Mesendoderm (in vitro differentiated cells): ENCODE results near the gene ETFDH.
A peak's percentile ranks its signal among the peaks of the same experiment; 100 is the strongest.
"Not testable (repeated sequence)": the region's sequence is repeated elsewhere in the genome, so short reads cannot be mapped to it uniquely, and the experiment has no call there.

ENCODE experiments used
- DNase-seq: peaks from one replicate; pipeline ENCODE4 v3.0.0; 2013
- H2AK5ac ChIP-seq: 2 replicates; pipeline ENCODE4 v1.6.1; 2013; ENCODE audit warnings: low read length, inconsistent platforms
- H2BK120ac ChIP-seq: 2 replicates; pipeline ENCODE4 v1.6.1; 2013; ENCODE audit warnings: low read depth, mild to moderate bottlenecking, low read length, moderate library complexity, mixed read lengths
- H2BK15ac ChIP-seq: replicated peaks from 2 replicates; pipeline ENCODE4 v1.6.1; 2013; ENCODE audit warnings: low read depth, mild to moderate bottlenecking, moderate library complexity
- H2BK5ac ChIP-seq: 2 replicates; pipeline ENCODE4 v1.6.1; 2013; ENCODE audit warnings: low read length, inconsistent platforms
- H3K18ac ChIP-seq: 2 replicates; pipeline ENCODE4 v1.6.1; 2013; ENCODE audit warnings: mild to moderate bottlenecking, low read length, mixed read lengths
- H3K23ac ChIP-seq: one replicate; pipeline ENCODE4 v1.6.1; 2013; ENCODE audit warnings: low read length
- H3K27ac ChIP-seq: 2 replicates; pipeline ENCODE4 v1.5.1; 2013; ENCODE audit warnings: low read depth, mild to moderate bottlenecking, inconsistent platforms, low read length, moderate library complexity
- H3K27me3 ChIP-seq: 2 replicates; pipeline ENCODE4 v1.6.1; 2013; ENCODE audit warnings: low read length, control low read depth, mild to moderate bottlenecking, inconsistent platforms; ENCODE audit not compliant: insufficient read depth, poor library complexity
- H3K36me3 ChIP-seq: 2 replicates; pipeline ENCODE4 v1.6.1; 2013; ENCODE audit warnings: low read length, inconsistent platforms; ENCODE audit not compliant: control insufficient read depth, insufficient read depth
- H3K4ac ChIP-seq: one replicate; pipeline ENCODE4 v1.6.1; 2013; ENCODE audit warnings: low read depth, mild to moderate bottlenecking, low read length, moderate library complexity
- H3K4me1 ChIP-seq: 2 replicates; pipeline ENCODE4 v1.6.1; 2013; ENCODE audit warnings: low read depth, low read length, inconsistent platforms; ENCODE audit not compliant: control insufficient read depth
- H3K4me2 ChIP-seq: 2 replicates; pipeline ENCODE4 v1.6.1; 2013; ENCODE audit warnings: low read length
- H3K4me3 ChIP-seq: 2 replicates; pipeline ENCODE4 v1.5.1; 2013; ENCODE audit warnings: mild to moderate bottlenecking, low read length
- H3K56ac ChIP-seq: one replicate; pipeline ENCODE4 v1.6.1; 2013; ENCODE audit warnings: low read length
- H3K79me1 ChIP-seq: 2 replicates; pipeline ENCODE4 v1.6.1; 2013; ENCODE audit warnings: low read length, inconsistent platforms
- H3K79me2 ChIP-seq: 2 replicates; pipeline ENCODE4 v1.6.1; 2013; ENCODE audit warnings: mild to moderate bottlenecking, low read length; ENCODE audit not compliant: control insufficient read depth, insufficient read depth
- H3K9ac ChIP-seq: 2 replicates; pipeline ENCODE4 v1.6.1; 2013; ENCODE audit warnings: low read length, inconsistent platforms
- H4K5ac ChIP-seq: one replicate; pipeline ENCODE4 v1.6.1; 2013; ENCODE audit warnings: low read length
- H4K8ac ChIP-seq: one replicate; pipeline ENCODE4 v1.6.1; 2013; ENCODE audit warnings: low read depth, mild to moderate bottlenecking, control low read depth, low read length, moderate library complexity
- WGBS: extraction: QIAGEN DNeasy Blood & Tissue Kit; methylation state at CpG from one replicate; pipeline ENCODE4 v1.1.7; 2013; ENCODE audit warnings: low lambda C conversion rate, missing lambda C conversion rate; ENCODE audit not compliant: insufficient coverage; ENCODE audit errors: extremely low coverage; 5-methylcytosine and 5-hydroxymethylcytosine counted together

The ETFDH gene

GRCh38 chr4:158681629-158682028 lies 9.5 kb downstream of the ETFDH start:
- H3K27ac ChIP-seq, result no peak overlapping the region
- H3K56ac ChIP-seq, result no peak overlapping the region
- H3K36me3 ChIP-seq, result no peaks in the 10 kb centered on the region
- H3K18ac ChIP-seq, result no peak overlapping the region
- WGBS, result no CpG with 5 or more reads among the region's 1 CpG
- no peaks in the 10 kb centered on the region for H3K4me1 ChIP-seq
- H3K27me3 ChIP-seq, result no peaks in the 10 kb centered on the region
- H2BK15ac ChIP-seq, result no peak overlapping the region
- H4K5ac ChIP-seq, result no peak overlapping the region
- no peak overlapping the region for H4K8ac ChIP-seq
- no peaks in the 10 kb centered on the region for H3K79me2 ChIP-seq
- H3K4me2 ChIP-seq, result no peak overlapping the region
- no peak overlapping the region for H2AK5ac ChIP-seq
- no peak overlapping the region for H3K4me3 ChIP-seq
- no peak overlapping the region for H3K9ac ChIP-seq
- H3K79me1 ChIP-seq, result no peaks in the 10 kb centered on the region
- no peak overlapping the region for H2BK5ac ChIP-seq
- H3K4ac ChIP-seq, result no peak overlapping the region
- no peak overlapping the region for H3K23ac ChIP-seq
- H2BK120ac ChIP-seq, result no peak overlapping the region
- DNase-seq, result no peak

GRCh38 chr4:158682066-158682465 lies 10.0 kb downstream of the ETFDH start:
- no peak overlapping the region for H3K9ac ChIP-seq
- H3K27ac ChIP-seq, result no peak overlapping the region
- no peaks in the 10 kb centered on the region for H3K79me1 ChIP-seq
- no peak overlapping the region for H2BK5ac ChIP-seq
- no peak overlapping the region for H3K23ac ChIP-seq
- no peak overlapping the region for H4K8ac ChIP-seq
- H4K5ac ChIP-seq, result no peak overlapping the region
- no peak overlapping the region for H3K4me2 ChIP-seq
- no peak overlapping the region for H2BK15ac ChIP-seq
- no peak overlapping the region for H3K56ac ChIP-seq
- WGBS, result no CpG with 5 or more reads among the region's 2 CpGs
- no peaks in the 10 kb centered on the region for H3K4me1 ChIP-seq
- no peak overlapping the region for H2AK5ac ChIP-seq
- no peak overlapping the region for H3K4me3 ChIP-seq
- no peak for DNase-seq
- H3K36me3 ChIP-seq, result no peaks in the 10 kb centered on the region
- H2BK120ac ChIP-seq, result no peak overlapping the region
- H3K18ac ChIP-seq, result no peak overlapping the region
- no peaks in the 10 kb centered on the region for H3K79me2 ChIP-seq
- no peaks in the 10 kb centered on the region for H3K27me3 ChIP-seq
- H3K4ac ChIP-seq, result no peak overlapping the region

GRCh38 chr4:158688813-158689212 lies 16.7 kb downstream of the ETFDH start:
- no peak overlapping the region for H2AK5ac ChIP-seq
- H3K36me3 ChIP-seq, result no peaks in the 10 kb centered on the region
- no peaks in the 10 kb centered on the region for H3K4me1 ChIP-seq
- H3K23ac ChIP-seq, result no peak overlapping the region
- H3K18ac ChIP-seq, result no peak overlapping the region
- H3K27ac ChIP-seq, result no peak overlapping the region
- H3K9ac ChIP-seq, result no peak overlapping the region
- WGBS, result no CpG with 5 or more reads among the region's 1 CpG
- H3K56ac ChIP-seq, result no peak overlapping the region
- no peak overlapping the region for H3K4me3 ChIP-seq
- no peak overlapping the region for H4K5ac ChIP-seq
- H3K4ac ChIP-seq, result no peak overlapping the region
- no peak overlapping the region for H2BK5ac ChIP-seq
- H3K79me2 ChIP-seq, result no peaks in the 10 kb centered on the region
- no peaks in the 10 kb centered on the region for H3K27me3 ChIP-seq
- no peak overlapping the region for H4K8ac ChIP-seq
- H2BK15ac ChIP-seq, result no peak overlapping the region
- H3K4me2 ChIP-seq, result no peak overlapping the region
- DNase-seq, result peak; percentile 26
- H2BK120ac ChIP-seq, result no peak overlapping the region
- no peaks in the 10 kb centered on the region for H3K79me1 ChIP-seq

- H3K4me2 ChIP-seq, result no peak overlapping the region
- no peak overlapping the region for H4K8ac ChIP-seq
- peaks cover 4% of the 10 kb centered on the region for H3K36me3 ChIP-seq
- H3K23ac ChIP-seq, result no peak overlapping the region
- no peaks in the 10 kb centered on the region for H3K4me1 ChIP-seq
- H2BK120ac ChIP-seq, result no peak overlapping the region
- no peak overlapping the region for H4K5ac ChIP-seq
- H2AK5ac ChIP-seq, result no peak overlapping the region
- no peak overlapping the region for H3K4ac ChIP-seq
- no peak overlapping the region for H2BK5ac ChIP-seq
- H2BK15ac ChIP-seq, result no peak overlapping the region
- no peaks in the 10 kb centered on the region for H3K79me1 ChIP-seq
- no peak overlapping the region for H3K4me3 ChIP-seq
- no peak overlapping the region for H3K18ac ChIP-seq
- no peak for DNase-seq
- H3K27me3 ChIP-seq, result no peaks in the 10 kb centered on the region
- H3K79me2 ChIP-seq, result no peaks in the 10 kb centered on the region
- no peak overlapping the region for H3K56ac ChIP-seq
- no peak overlapping the region for H3K27ac ChIP-seq
- no CpG with 5 or more reads among the region's 4 CpGs for WGBS
- no peak overlapping the region for H3K9ac ChIP-seq
Observed at GRCh38 chr4:158704274-158704673, 32.2 kb downstream of the ETFDH start.

- Histone ChIP-seq H3K27ac (no peak overlapping the region), H3K4me1 (no peaks in the 10 kb centered on the region), H4K5ac (no peak overlapping the region), H3K18ac (no peak overlapping the region), H3K36me3 (peaks cover 9% of the 10 kb centered on the region), H3K4me3 (no peak overlapping the region), H3K56ac (no peak overlapping the region), H3K23ac (no peak overlapping the region), H2BK15ac (no peak overlapping the region), H3K79me2 (no peaks in the 10 kb centered on the region), H3K4me2 (no peak overlapping the region), H4K8ac (no peak overlapping the region), H2BK120ac (no peak overlapping the region), H3K27me3 (no peaks in the 10 kb centered on the region), H3K79me1 (no peaks in the 10 kb centered on the region), H3K4ac (no peak overlapping the region), H3K9ac (no peak overlapping the region), H2BK5ac (no peak overlapping the region), H2AK5ac (no peak overlapping the region)
- WGBS, result no CpG with 5 or more reads among the region's 1 CpG
- peak; percentile 14 for DNase-seq
Observed at GRCh38 chr4:158710814-158711213, 38.7 kb downstream of the ETFDH start.

- no CpG with 5 or more reads among the region's 4 CpGs for WGBS
- H3K79me2 ChIP-seq, H2BK5ac ChIP-seq, H3K18ac ChIP-seq, H3K4ac ChIP-seq, H3K23ac ChIP-seq, H3K27me3 ChIP-seq, H4K8ac ChIP-seq, H3K27ac ChIP-seq, H3K79me1 ChIP-seq, H3K9ac ChIP-seq, H3K4me3 ChIP-seq, H3K4me1 ChIP-seq, H2AK5ac ChIP-seq, H3K36me3 ChIP-seq, H2BK15ac ChIP-seq, H4K5ac ChIP-seq, H3K4me2 ChIP-seq, DNase-seq, H3K56ac ChIP-seq, H2BK120ac ChIP-seq: not testable (repeated sequence)
Observed at GRCh38 chr4:158712622-158713021, 40.5 kb downstream of the ETFDH start.
